Vagina (tissue), 2 donors: Measurements from ENCODE around the gene MYCBPAP.

ENCODE experiments used
- CTCF ChIP-seq, 3 experiments: fragments of 450-650 bp in 2 of 3; fragments of 200-600 bp in 1 of 3; sonication (generic) in 1 of 3; IDR thresholded peaks; one replicate each; pipeline ENCODE4 v1.5.1; 2017 to 2019; ENCODE audit warnings: antibody characterized with exemption in 3 of 3, mild to moderate bottlenecking in 2 of 3, moderate library complexity in 2 of 3
- POLR2AphosphoS5 ChIP-seq, 2 donors: sonication (generic); formaldehyde crosslinking; IDR thresholded peaks; one replicate each; pipeline ENCODE4 v1.9.0; 2017; ENCODE audit warnings: antibody characterized with exemption in 2 of 2, mild to moderate bottlenecking in 2 of 2, low read depth in 1 of 2; ENCODE audit not compliant: insufficient read depth in 1 of 2

- TF ChIP-seq CTCF (IDR thresholded peaks at IDR 0.05) (no peak), POLR2AphosphoS5 (IDR thresholded peaks at IDR 0.05; ENCODE audit: insufficient read depth in 1 of 2, low read depth in 1 of 2) (no peak)
These were observed 38.4 kb downstream of the MYCBPAP start for GRCh38 chr17:50546701-50547034.
